GM10266 (cell line): ENCODE measurements around the gene ALKBH5.

ENCODE experiments used
- DNase-seq: peaks from one replicate; pipeline ENCODE4 v3.0.0; 2012; ENCODE audit errors: extremely low spot score
- CTCF ChIP-seq: IDR thresholded peaks from 2 replicates; pipeline ENCODE4 v1.5.1; 2012; ENCODE audit warnings: mild to moderate bottlenecking, low read depth; ENCODE audit not compliant: control insufficient read depth, insufficient read depth; ENCODE audit errors: missing control alignments

Gene ALKBH5

GRCh38 chr17:18191967-18192366 lies 8.3 kb downstream of the ALKBH5 start:
- no peak for TF ChIP-seq CTCF
- no peak for DNase-seq

GRCh38 chr17:18194394-18194793 lies 10.8 kb downstream of the ALKBH5 start:
- no peak for DNase-seq
- no peak for TF ChIP-seq CTCF

GRCh38 chr17:18194804-18195203 lies 11.2 kb downstream of the ALKBH5 start:
- DNase-seq: no peak
- no peak for TF ChIP-seq CTCF

- no peak for TF ChIP-seq CTCF
- DNase-seq: no peak
These were observed 11.6 kb downstream of the ALKBH5 start for GRCh38 chr17:18195246-18195645.

- no peak for DNase-seq
- TF ChIP-seq CTCF: no peak
These were observed 14.0 kb downstream of the ALKBH5 start for GRCh38 chr17:18197535-18198194.

- no peak for DNase-seq
- TF ChIP-seq CTCF: no peak
These were observed 14.9 kb downstream of the ALKBH5 start for GRCh38 chr17:18198530-18198929.

- DNase-seq: no peak
- TF ChIP-seq CTCF: no peak
These were observed 17.5 kb downstream of the ALKBH5 start for GRCh38 chr17:18201108-18201507.
